AG04449 (cell line): ENCODE measurements around the gene C11orf52.

Experiments used
- CTCF ChIA-PET: fragments of 350-600 bp; formaldehyde crosslinking; extraction: SDS; loops from one replicate; lab custom pipeline; 2021; ENCODE audit warnings: antibody characterized with exemption; lab: Yijun Ruan, JAX
- POLR2A ChIA-PET: fragments of 400-600, 350-600 bp; formaldehyde crosslinking; extraction: SDS; loops from one replicate; lab custom pipeline; 2020; ENCODE audit warnings: antibody characterized with exemption, inconsistent platforms; lab: Yijun Ruan, JAX
- DNase-seq: peaks from one replicate; pipeline ENCODE4 v3.0.0-alpha.2; 2010; ENCODE audit warnings: low read depth, low spot score
- H3K4me3 ChIP-seq: 2 replicates; pipeline ENCODE4 v1.5.1; 2011; ENCODE audit warnings: low read depth, mild to moderate bottlenecking, control low read depth, low read length
- TF ChIP-seq, protein P1 (sequence below): IDR thresholded peaks from one replicate; pipeline ENCODE4 v1.5.1; 2011; ENCODE audit warnings: mild to moderate bottlenecking, moderate library complexity, low read length, control low read depth, inconsistent platforms; ENCODE audit not compliant: insufficient read depth; ENCODE audit errors: missing control alignments

Gene C11orf52

GRCh38 chr11:111937461-111937769 lies 18.7 kb downstream of the C11orf52 start:
- no peak for DNase-seq
- ChIA-PET POLR2A (interaction anchor here (1.3 to 1.8 kb wide), 2 partner anchors 11 to 23 kb away, joined by 4 to 9 read pairs; no protein-coding TSS in a partner anchor), CTCF (interaction anchor here (0.8 to 11.0 kb wide), 9 partner anchors 8 to 144 kb away, joined by 3 to 110 read pairs (median 6); no protein-coding TSS in a partner anchor)
- peak overlapping the region; percentile 69 for H3K4me3 ChIP-seq
- TF ChIP-seq, protein P1, sequence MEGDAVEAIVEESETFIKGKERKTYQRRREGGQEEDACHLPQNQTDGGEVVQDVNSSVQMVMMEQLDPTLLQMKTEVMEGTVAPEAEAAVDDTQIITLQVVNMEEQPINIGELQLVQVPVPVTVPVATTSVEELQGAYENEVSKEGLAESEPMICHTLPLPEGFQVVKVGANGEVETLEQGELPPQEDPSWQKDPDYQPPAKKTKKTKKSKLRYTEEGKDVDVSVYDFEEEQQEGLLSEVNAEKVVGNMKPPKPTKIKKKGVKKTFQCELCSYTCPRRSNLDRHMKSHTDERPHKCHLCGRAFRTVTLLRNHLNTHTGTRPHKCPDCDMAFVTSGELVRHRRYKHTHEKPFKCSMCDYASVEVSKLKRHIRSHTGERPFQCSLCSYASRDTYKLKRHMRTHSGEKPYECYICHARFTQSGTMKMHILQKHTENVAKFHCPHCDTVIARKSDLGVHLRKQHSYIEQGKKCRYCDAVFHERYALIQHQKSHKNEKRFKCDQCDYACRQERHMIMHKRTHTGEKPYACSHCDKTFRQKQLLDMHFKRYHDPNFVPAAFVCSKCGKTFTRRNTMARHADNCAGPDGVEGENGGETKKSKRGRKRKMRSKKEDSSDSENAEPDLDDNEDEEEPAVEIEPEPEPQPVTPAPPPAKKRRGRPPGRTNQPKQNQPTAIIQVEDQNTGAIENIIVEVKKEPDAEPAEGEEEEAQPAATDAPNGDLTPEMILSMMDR = no peak

DNA sequence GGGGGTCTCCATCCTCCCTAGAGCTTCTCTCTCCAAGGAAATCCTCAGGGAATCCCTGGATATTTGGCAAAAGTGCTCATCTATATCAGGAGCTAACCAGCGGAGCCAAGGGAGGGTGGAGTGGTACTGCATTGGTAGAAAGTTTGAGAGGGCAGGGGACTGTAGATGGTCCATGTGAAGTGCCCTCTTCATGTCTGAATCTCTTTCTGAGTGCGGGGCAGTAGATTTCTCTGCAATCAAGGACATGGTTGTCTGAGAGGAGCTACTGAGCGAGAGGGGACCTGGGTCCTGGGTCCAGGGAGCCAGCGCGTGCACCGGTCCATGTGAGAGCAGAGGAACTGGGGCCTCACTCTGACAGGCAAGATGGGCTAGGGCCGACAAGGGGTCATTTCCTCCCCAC lies 19.1 kb downstream of the C11orf52 start:
- TF ChIP-seq, protein P1 = no peak
- ChIA-PET POLR2A (interaction anchor here (1.3 to 1.8 kb wide), 2 partner anchors 11 to 24 kb away, joined by 4 to 9 read pairs; no protein-coding TSS in a partner anchor), CTCF (interaction anchor here (0.8 to 11.0 kb wide), 10 partner anchors 8 to 144 kb away, joined by 3 to 110 read pairs (median 4); no protein-coding TSS in a partner anchor)
- DNase-seq = no peak
- H3K4me3 ChIP-seq = peak overlapping the region; percentile 69

- peak overlapping the region; percentile 69 for H3K4me3 ChIP-seq
- TF ChIP-seq, protein P1 = no peak
- POLR2A ChIA-PET = interaction anchor here (0.6 to 1.8 kb wide), 3 partner anchors 12 to 76 kb away, joined by 3 to 9 read pairs (median 3); no protein-coding TSS in a partner anchor
- CTCF ChIA-PET = interaction anchor here (0.7 to 11.0 kb wide), 7 partner anchors 9 to 68 kb away, joined by 3 to 110 read pairs (median 17); partner anchors contain the start of gene ALG9
- DNase-seq = no peak
These were observed 20.0 kb downstream of the C11orf52 start for GRCh38 chr11:111938687-111939160.

DNA sequence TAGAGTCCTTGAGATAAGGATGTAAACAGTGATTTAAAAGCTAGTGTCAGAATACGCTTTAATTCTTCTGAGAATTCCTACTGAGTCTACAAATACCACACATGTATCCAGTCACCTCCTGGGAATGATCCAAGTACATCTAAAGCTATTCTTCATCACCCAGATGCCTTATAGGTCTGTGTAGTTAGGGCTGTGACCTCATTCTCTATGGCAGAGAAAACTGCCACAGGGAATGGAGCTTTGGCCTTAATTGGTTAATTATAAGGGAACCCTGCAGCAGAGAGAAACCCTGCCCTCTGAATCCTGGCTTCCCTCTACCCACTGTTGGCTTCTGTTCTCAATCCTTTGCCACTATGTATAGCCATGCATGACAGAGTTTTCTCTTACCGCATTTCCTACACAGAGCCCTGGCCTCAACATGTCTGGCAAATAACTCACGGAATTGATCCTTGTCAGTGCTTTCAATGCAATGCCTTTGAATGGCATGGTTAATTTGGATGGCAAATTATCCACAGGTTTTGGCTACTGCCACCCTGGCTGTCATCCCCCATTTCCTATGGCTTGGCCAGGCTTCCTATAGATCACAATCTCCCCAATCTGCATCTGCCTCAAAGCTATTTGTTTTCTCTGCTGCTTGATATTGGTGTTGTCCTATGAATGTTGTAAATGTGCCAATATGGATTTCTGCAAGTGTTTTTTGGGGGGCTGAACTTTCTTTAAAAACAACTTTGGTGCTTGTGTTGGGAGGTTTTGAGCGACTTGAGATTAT lies 21.3 kb downstream of the C11orf52 start:
- no peak overlapping the region; the same call in 1 of the 2 replicates for H3K4me3 ChIP-seq
- DNase-seq = peak; percentile 69
- ChIA-PET CTCF (interaction anchor here (2.7 to 11.0 kb wide), 3 partner anchors 10 to 56 kb away, joined by 20 to 110 read pairs (median 34); no protein-coding TSS in a partner anchor), POLR2A (interaction anchor here (0.6 kb wide), 1 partner anchor 147 kb away, joined by 4 read pairs; no protein-coding TSS in a partner anchor)
- TF ChIP-seq, protein P1 = no peak

GRCh38 chr11:111941963-111942362 lies 23.2 kb downstream of the C11orf52 start:
- CTCF ChIA-PET = interaction anchor here (0.9 to 11.0 kb wide), 3 partner anchors 12 to 41 kb away, joined by 3 to 110 read pairs (median 34); no protein-coding TSS in a partner anchor
- TF ChIP-seq, protein P1 = no peak

GRCh38 chr11:111942829-111943228 lies 24.1 kb downstream of the C11orf52 start:
- no peak for DNase-seq
- TF ChIP-seq, protein P1 = no peak
- POLR2A ChIA-PET = no interaction called here
- no peak overlapping the region for H3K4me3 ChIP-seq
- CTCF ChIA-PET = interaction anchor here (0.9 to 11.0 kb wide), 4 partner anchors 13 to 54 kb away, joined by 3 to 110 read pairs (median 4); no protein-coding TSS in a partner anchor

More at GRCh38 chr11:111941963-111942362, 23.2 kb downstream of the C11orf52 start:
- POLR2A ChIA-PET = no interaction called here
- no peak for DNase-seq
- H3K4me3 ChIP-seq = no peak overlapping the region
